Panc1 (cell line): ENCODE data around the gene NOS1AP.

Experiments
- POLR2AphosphoS5 ChIP-seq: IDR thresholded peaks from 2 replicates; pipeline ENCODE4 v1.6.1; 2012; ENCODE audit warnings: mild to moderate bottlenecking, low read depth, low read length, moderate library complexity
- REST ChIP-seq, 2 experiments: IDR thresholded peaks; 2 replicates each; pipeline ENCODE4 v1.6.1; 2011 to 2012; ENCODE audit warnings: low read depth in 2 of 2, control low read depth in 1 of 2, low read length in 1 of 2, mild to moderate bottlenecking in 1 of 2, moderate library complexity in 1 of 2; ENCODE audit not compliant: insufficient read depth in 1 of 2
- TCF7L2 ChIP-seq: IDR thresholded peaks from 2 replicates; pipeline ENCODE4 v1.6.1; 2011; ENCODE audit warnings: mild to moderate bottlenecking, low read depth, low read length, inconsistent platforms
- TF ChIP-seq, protein P1 (sequence below): fragments of 450-650 bp; IDR thresholded peaks from 2 replicates; pipeline ENCODE4 v1.5.1; 2017; ENCODE audit warnings: mild to moderate bottlenecking

DNA sequence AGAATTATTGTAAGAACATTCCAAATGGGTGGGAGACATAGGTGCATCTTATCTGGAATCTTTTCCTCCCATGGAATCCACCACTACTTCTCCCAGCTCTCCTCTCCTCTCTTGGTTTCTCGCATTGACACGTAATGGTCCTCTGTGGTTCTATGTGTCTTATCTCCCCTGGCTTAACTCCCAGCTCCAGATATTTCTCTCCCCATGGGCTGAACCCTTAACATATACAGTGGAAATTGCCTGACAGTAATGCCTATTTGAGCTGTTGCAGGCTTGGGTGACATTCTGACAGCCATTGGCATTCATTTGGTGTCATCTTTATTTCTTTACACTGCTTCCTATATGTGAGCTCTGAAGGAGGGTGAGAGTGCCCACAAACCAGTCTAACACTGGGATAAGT lies 188.9 kb downstream of the NOS1AP start:
- TF ChIP-seq POLR2AphosphoS5 (no peak), TCF7L2 (no peak), REST (IDR thresholded peaks at IDR 0.05; ENCODE audit: insufficient read depth in 1 of 2, low read depth in 2 of 2, low read length in 1 of 2) (no peak)
- TF ChIP-seq, protein P1, sequence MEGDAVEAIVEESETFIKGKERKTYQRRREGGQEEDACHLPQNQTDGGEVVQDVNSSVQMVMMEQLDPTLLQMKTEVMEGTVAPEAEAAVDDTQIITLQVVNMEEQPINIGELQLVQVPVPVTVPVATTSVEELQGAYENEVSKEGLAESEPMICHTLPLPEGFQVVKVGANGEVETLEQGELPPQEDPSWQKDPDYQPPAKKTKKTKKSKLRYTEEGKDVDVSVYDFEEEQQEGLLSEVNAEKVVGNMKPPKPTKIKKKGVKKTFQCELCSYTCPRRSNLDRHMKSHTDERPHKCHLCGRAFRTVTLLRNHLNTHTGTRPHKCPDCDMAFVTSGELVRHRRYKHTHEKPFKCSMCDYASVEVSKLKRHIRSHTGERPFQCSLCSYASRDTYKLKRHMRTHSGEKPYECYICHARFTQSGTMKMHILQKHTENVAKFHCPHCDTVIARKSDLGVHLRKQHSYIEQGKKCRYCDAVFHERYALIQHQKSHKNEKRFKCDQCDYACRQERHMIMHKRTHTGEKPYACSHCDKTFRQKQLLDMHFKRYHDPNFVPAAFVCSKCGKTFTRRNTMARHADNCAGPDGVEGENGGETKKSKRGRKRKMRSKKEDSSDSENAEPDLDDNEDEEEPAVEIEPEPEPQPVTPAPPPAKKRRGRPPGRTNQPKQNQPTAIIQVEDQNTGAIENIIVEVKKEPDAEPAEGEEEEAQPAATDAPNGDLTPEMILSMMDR: no peak
